GM18907 (cell line): ENCODE data around the gene ADGRE1.

ENCODE experiments used
- ATAC-seq: cut with Tn5 transposase; IDR thresholded peaks from one replicate; pipeline ENCODE4 v1.9.1; 2021; ENCODE audit warnings: mild to moderate bottlenecking, moderate library complexity; ENCODE audit not compliant: unreplicated experiment

The ADGRE1 gene

DNA sequence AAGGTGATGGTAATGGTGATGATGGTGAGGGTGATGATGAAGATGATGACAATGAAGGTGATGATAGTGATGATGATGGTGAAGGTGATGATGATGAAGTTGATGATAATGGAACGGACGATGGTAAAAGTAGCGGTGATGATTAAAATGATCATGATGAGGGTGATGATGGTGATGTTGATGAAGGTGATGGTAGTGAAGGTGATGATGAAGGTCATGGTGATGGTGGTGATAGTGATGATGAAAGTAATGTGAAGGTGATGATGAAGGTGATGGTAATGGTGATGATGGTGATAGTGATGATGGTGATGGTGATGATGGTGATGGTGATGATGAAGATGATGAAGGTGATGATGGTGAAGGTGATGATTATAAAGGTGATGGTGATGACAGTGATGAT lies 67.7 kb downstream of the ADGRE1 start:
- no peak for ATAC-seq

GRCh38 chr19:6956573-6956972 lies 69.2 kb downstream of the ADGRE1 start:
- no peak for ATAC-seq

DNA sequence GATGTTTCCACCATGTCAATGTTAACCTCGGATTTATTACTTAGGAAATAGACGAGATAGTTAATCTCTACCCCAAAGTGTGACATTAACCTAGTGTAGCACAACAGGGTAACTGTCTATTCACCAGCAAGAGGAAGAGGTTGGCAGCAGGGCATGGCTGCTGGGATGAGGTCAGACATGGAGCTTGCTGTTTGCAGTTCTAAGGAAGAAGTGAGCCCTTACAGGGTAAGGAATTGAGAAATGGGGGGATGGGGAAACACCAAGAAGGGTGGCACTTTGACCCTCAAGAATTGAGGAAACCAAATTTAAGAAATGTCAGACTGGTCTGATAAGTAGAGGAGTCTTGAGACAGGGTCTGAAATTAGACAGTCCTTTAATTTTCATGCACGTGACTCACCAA lies 71.4 kb downstream of the ADGRE1 start:
- ATAC-seq = no peak

GRCh38 chr19:6963244-6963852 lies 76.0 kb downstream of the ADGRE1 start:
- ATAC-seq = no peak

- no peak for ATAC-seq
These were observed 76.6 kb downstream of the ADGRE1 start for GRCh38 chr19:6963937-6964336.

DNA sequence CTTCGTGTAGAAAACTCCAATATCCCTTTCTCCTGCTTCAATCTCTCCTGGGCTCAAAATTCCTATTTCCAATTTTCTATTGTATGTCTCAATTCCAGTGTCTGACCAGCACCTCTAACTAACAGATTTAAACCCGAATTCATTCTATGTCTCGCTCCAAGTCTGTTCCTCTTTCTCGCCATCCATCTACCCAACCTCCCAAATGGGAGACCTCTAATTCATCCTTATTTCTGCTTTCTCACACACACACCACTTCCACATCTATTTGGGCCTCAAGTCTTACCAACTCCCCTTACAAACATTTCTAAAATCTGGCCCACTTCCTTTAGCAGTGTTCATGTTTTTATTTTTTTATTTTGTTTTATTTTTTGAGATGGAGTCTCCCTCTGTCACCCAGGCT lies 80.6 kb downstream of the ADGRE1 start:
- ATAC-seq = no peak

DNA sequence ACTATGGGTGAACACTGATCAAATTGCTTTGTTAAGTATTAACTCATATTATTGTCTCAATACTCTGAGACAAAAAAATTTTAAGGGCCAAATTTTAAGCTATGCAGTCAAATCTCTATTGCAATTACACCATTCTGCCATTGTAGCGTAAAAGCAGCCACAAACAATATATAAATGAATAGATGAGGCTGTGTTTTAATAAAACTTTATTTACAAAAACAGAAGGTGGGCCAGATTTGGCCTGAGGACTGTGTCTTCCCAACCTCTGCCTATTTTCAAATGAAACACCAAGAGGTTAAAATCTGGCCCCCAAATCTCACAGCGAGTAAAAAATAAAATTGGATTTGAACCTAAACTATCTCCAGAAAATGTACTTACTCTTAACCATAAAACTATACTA lies 82.1 kb downstream of the ADGRE1 start:
- no peak for ATAC-seq

DNA sequence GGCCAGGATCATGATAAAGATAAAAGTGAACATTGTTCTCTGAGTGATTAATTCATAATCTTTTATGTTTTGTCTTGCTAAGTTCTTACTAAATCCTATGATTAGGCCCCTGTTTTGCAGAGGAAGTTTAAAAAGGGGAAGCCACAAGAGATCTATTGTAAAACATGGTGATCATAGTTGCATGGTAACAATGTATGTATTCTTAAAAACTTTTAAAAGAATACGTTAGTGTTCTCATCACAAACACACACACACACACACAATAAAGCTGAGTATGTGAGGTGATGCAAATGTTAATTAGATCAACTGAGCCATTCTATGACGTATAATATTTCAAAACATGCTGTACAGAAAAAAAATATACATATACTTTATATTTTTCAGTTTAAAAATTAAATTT lies 82.6 kb downstream of the ADGRE1 start:
- ATAC-seq = no peak

- no peak for ATAC-seq
These were observed 83.1 kb downstream of the ADGRE1 start for GRCh38 chr19:6970443-6970842.

- ATAC-seq = no peak
These were observed 84.0 kb downstream of the ADGRE1 start for GRCh38 chr19:6971366-6971765.

GRCh38 chr19:6976197-6976596 lies 88.8 kb downstream of the ADGRE1 start:
- no peak for ATAC-seq

DNA sequence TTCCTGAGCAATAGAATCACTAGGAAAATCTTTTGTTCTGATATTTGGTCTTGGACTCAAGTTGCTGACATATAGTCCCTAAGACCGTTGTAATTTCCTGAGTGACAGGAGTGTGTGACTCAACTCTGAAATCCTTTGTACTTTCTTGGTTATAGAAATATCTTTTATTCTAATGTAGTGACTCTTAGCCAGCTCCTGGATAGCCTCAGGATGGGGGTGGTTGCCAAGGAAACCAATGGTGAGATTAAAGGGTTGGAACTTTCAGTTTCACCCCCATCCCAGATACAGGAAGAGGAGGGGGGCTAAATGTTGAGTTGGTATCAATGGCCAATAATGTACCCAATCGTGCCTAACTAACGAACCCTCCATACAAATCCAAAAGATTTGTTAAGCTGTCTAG lies 92.0 kb downstream of the ADGRE1 start:
- no peak for ATAC-seq

DNA sequence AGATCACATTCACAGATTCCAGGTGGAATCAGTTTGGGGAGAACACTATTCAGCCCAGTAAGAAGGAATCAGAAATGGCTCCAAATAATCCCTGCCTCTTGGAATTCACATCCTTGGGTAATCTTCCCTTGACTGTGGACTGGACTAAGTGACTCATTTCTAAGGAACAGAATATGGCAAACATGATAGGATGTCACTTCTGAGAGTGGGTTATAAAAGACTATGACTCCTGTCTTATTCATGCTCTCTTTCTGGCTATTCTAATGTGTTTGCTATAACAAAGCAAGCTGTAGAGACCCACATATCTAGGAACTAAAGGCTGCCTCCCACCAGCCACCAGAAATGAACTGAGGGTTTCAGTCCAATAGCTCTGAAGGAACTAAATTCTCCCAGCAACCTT lies 96.1 kb downstream of the ADGRE1 start:
- no peak for ATAC-seq

DNA sequence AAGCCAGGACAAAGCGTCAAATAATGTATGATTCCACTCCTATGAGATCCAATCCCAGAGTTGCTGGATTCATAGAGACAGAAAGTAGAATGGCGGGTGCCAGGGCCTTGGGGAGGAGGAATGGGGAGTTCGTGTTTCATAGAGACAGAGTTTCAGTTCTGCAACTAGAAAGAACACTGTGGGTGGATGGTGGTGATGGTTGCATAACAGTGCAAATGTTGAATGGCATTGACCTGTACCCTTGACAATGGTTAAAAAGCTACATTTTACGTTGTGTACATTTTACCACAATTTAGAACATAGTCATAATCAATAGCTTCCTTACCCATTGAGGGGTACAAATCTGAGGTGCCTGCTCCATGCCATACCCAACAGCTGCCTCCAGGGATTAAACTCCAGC lies 100.5 kb downstream of the ADGRE1 start:
- ATAC-seq = no peak

DNA sequence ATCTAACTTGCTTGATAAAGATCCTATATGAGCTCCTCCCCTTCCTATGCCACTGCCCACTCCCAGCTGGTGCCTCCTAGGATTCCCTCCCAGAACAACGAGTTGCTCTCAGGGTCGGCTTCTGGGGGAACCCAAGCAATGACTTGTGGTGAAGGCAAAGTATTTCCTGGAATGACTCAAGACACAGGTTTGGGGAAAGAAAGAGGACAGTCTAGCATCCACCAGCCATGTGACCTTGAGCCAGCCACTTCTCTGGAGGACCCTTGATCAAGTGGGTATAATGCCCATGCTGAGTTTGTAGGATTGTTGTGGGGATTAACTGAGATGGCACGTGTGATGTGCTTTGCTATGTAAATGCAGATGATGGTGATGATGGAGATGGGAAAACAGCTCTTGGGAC lies 100.9 kb downstream of the ADGRE1 start:
- ATAC-seq = no peak
